ENCODE results near the gene MADCAM1.
"Not testable (repeated sequence)": the region's sequence is repeated elsewhere in the genome, so short reads cannot be mapped to it uniquely, and the experiment has no call there.

Gene MADCAM1

GRCh38 chr19:496112-496665 is at the start of gene MADCAM1:
TSS of gene MADCAM1 (plus strand) at chr19:496486. CDS start at chr19:496500, 14 bp downstream.
- no peak for DNase-seq

DNA sequence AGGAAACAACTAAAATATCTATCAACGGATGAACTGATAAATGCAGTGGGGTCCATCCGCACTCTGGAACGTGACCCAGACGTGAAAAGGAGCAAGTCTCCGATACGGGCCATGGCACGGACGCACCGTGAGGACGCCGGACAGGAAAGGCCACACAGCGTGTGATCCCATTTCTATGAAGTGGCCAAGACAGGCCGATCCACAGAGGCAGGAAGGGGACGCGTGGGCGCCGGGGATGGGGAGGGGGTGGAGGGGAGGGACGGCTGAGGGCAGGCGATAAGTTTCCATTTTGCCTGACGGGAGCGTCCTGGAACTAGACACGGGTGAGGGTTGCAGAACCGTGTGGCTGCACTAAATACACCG is 49.2 kb upstream of the MADCAM1 start:
- DNase-seq = no peak

- no peak for DNase-seq
These were observed 48.3 kb upstream of the MADCAM1 start for GRCh38 chr19:447816-448560.

DNA sequence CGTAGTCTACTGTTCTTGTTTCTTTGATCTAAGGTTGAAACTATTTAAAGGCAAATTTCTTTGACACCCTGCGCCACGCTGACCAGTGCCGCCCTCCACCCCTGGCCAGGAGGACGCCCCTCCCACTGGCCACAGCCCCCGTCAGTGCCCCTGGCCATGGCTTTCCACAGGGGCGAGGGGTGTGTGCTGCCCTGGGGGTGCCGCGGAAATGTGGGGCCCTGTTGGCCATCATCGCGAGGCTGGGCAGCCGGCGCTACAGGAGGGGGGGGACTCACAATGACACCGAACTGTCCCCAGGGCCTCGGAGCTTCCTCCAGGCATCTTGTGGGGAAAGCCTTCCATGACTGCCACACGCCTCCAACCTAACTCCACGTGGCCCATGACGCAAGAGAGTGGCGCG is 46.4 kb upstream of the MADCAM1 start:
- no peak for DNase-seq

GRCh38 chr19:450912-451481 is 45.3 kb upstream of the MADCAM1 start:
- DNase-seq = not testable (repeated sequence)

GRCh38 chr19:452829-453228 is 43.5 kb upstream of the MADCAM1 start:
- DNase-seq = no peak

DNA sequence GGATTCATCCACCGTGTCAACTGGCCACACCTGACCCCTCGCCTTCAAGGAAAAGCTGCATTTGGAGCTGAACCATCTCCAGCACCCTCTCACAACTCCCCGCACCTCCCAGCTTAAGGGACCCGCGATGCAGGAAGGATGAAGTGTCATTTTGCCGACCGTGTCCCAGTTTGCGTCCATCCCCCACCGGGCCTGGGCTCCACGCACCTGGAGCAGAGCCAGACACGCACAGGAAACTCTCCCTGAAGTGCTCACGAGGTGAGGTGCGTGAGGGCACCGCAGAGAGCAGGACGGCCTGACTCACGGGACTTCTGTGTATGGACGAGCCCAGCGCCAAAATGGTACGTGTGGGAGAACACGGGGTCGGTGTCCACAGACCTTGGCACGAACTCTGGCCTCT is 42.7 kb upstream of the MADCAM1 start:
- no peak for DNase-seq

DNA sequence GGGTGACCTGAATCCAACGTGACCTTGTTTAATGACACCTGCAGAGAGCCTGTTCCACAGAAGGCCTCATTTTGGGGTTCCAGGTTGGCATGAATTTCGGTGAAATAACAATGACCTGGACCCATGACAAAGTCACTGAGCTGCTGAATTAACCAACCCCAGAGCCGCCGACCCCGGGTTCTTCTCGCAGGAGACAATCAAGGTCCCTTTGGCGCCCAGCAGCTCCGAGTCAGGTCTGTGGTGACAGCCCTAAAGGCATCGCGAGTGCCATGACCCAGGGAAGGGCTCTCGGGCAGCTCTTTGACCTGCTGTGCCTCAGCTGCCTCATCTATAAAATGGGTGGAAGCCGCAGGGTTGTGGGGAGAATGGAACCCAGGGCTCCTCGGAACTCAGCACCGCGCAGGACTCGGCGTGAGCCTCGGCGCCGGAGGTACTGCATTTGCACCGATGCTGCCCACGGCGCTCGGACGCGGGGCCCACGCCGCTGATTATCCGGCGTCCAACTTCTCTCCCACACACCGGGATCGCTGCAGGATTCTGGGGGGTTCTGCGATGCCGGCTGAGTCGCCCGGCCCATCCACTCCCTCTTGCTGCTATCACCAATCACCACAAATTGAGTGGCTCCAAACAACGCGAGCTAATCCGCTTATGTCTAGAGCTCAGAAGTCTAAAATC is 41.1 kb upstream of the MADCAM1 start:
- no peak for DNase-seq

DNA sequence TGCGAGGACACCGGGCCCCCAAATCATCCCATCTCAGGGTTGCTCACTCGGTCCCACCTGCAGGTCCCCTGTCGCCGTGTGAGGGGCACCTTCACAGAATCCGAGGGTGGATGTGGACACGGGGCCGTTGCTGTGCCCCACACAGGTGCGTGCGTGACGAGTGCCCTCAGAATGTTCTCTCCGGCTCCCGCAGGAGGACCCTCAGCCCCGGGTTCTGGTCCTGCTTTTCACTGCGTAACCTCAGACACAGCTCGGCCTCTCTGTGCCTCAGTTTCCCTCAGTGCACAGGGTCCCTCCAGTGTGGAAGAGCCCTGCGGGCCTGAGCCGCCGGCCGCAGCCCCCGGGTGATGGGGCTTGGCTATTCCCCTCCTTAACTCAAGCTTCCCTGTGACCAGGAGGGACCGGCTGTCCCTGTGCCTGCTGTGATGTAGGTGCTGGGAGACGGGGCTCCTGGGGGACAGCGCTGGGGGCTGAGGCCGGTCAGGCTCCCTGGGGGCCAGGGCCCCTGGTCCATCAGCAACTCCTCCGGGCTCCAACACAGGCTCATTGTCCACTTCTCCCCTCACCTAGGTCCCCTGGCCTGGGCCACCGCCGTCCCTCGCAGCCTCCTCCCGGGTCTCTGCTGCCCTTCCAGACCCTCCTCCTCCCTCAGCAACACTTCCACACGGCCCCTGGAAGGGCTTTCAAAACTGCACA is 40.3 kb upstream of the MADCAM1 start:
- no peak for DNase-seq

GRCh38 chr19:456547-457110 is 39.7 kb upstream of the MADCAM1 start:
- no peak for DNase-seq

DNA sequence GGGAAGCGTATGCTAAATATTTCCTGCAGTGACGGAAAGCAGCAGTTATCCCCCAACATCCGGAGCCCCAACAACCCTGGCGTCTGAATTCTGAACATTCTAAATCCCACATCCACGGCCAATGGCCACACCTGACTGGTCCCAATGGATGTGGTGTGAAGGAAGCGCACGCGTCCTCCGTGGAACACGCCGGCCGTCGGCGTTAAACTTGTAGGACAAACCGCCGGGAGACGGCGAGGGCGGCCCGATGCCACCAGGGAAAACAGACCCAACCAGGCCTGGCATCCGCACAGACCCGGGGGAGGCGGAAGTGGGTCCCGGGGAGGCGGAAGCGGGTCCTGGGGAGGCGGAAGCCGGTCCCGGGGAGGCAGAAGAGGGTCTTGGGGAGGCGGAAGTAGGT is 38.6 kb upstream of the MADCAM1 start:
- DNase-seq = no peak

GRCh38 chr19:458091-459042 is 37.9 kb upstream of the MADCAM1 start:
- no peak for DNase-seq

- peak; percentile 31 for DNase-seq
These were observed 36.4 kb upstream of the MADCAM1 start for GRCh38 chr19:459724-460511.

DNA sequence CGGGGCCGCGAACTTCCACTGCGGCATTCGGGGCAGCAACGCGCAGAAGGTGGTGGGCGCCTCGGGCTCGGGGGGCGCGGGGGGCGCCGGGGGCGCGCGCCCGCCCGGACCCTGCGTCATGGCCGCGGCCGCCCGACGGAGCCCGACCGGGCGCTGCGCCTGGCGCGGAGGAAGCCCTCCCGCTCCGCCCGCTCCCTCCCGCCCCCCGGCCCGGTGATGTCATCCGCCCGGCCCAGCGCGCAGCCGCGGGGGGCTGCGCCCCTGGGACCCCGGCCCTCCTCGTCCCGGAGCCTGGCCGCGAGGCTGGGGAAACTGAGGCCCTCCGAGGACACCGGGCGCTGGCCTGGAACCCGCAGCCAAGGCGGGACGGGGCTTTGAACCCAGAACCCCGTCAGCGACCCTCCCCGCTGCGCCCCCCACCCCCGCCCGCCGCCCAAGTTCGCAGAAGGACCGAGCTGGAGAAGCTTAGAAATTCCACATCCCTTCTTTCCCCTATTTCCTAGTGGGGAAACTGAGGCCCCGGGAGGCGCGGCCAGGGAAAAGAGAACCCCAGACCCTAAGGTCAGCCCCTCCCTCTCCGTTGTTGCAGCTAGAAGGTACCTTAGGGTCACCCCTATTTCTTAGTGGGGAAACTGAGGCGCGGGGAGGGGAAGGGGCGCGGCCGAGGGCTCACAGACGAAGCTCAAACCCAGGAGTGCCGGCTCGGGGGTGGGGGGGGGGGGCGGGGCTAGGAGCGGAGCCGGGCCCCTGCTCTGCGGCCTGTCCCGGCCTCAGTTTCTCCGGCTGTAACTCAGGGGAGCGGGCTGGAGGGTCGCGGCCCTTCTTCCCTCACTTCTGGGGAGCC is 35.2 kb upstream of the MADCAM1 start, which contains the start of gene SHC2:
SHC2 (minus strand) TSS at position 157 of the 844 bp plus-strand sequence; CDS start at position 120, 37 bp downstream.
- no peak for DNase-seq

DNA sequence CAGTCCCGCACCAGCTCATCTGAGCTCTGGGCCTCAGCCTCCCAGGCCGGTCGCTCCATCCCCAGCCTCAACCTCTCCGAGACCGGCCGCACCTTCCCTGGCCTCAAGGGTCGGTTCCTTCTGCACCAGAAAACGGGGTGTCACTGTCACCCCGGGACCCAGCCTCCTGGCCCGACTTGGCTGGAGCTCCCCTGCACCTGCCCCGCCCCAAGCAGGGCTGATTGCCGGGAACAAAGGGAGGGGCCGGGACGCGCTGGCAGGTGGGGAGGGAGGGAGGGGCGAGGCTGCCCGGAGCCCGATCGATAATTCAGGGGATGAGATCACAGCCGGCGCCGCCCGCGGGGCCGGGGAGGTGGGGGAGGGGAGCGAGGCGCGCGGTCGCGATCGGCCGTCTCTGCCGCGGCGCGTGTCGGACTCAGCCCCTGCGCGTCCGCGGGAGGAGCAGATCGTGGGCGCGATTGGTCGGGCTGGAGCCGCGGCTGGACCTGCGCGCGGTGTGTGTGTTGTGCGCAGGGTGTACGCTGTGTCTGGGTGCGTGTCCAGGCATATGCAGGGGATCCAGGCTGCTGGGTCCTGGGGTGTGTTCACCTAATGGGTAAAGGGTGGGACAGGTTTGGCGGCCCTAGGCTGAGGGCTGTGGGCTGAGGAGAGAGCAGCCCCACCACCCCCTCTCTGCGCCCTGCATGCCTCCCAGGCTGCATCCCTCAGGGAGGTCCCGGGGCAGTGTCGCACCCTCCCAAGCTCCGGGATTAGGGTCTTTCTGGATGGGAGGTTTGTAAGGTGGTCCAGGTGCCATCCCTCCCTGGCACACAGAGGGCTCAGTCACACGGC is 34.4 kb upstream of the MADCAM1 start:
- DNase-seq = no peak

GRCh38 chr19:463483-464207 is 32.6 kb upstream of the MADCAM1 start:
- no peak for DNase-seq

DNA sequence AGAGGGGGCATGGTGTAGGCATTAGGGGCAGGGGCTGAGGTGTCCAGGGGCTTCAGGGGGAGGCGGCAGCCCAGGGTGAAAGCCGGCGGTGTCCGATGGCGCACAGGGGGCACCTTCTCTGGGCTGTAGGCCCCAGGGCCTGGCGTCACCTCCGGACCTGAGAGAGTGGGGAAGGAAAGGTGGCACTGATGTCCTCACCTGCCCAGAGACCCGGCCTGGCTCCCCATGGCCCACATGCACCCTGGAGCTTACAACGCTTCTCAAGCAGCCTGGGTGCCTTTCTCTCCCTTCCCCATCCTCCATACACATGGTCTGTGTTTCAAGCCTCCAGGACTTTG is 32.1 kb upstream of the MADCAM1 start:
- DNase-seq = no peak
